ENCODE data around the gene MMP27.

DNA sequence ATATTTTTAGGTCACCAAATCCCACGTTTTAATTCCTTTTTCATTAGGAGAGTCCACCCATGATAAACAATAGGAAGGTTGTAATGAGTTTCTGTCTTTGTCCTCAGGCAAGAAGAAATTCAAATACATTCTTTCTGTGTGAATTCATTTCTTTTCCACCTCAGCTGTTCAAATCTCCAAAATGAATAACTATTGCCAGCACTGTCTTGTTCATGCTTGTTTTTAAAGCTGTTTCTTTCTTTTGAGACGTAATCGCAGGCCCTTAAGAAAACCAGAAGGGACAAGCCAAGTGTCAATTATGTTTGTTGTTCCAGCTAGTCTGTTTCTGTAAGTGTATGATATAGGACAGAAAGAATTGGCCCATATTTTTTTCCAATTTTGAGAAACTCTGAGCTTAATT, 20.2 kb downstream of the MMP27 start:
- TF ChIP-seq, protein P1, sequence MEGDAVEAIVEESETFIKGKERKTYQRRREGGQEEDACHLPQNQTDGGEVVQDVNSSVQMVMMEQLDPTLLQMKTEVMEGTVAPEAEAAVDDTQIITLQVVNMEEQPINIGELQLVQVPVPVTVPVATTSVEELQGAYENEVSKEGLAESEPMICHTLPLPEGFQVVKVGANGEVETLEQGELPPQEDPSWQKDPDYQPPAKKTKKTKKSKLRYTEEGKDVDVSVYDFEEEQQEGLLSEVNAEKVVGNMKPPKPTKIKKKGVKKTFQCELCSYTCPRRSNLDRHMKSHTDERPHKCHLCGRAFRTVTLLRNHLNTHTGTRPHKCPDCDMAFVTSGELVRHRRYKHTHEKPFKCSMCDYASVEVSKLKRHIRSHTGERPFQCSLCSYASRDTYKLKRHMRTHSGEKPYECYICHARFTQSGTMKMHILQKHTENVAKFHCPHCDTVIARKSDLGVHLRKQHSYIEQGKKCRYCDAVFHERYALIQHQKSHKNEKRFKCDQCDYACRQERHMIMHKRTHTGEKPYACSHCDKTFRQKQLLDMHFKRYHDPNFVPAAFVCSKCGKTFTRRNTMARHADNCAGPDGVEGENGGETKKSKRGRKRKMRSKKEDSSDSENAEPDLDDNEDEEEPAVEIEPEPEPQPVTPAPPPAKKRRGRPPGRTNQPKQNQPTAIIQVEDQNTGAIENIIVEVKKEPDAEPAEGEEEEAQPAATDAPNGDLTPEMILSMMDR (IDR thresholded peaks at IDR 0.05) = no peak
- TF ChIP-seq NRF1 (IDR thresholded peaks at IDR 0.05; ENCODE audit: low read depth, low read length) (no peak), RXRA (IDR thresholded peaks at IDR 0.05; ENCODE audit: borderline replicate concordance, low read depth) (no peak), POLR2AphosphoS5 (IDR thresholded peaks at IDR 0.05; ENCODE audit: low read depth, low read length) (no peak)

All from SK-N-SH (cell line).